Measurements from ENCODE around the gene LIMCH1. TPM values are rescaled to one million over a fixed set of nuclear protein-coding genes. Genes with fewer than 3 reads are reported as not detected.

Gene LIMCH1
- total RNA-seq, 2 experiments from 2014 or later = not detected

- ChIA-PET CTCF (no interaction called here), POLR2A (no interaction called here)
- no peak overlapping the region for H3K4me3 Mint-ChIP-seq
- TF ChIP-seq CTCF (IDR thresholded peaks at IDR 0.05) = no peak
- DNase-seq (no peak), ATAC-seq (no peak)
- no peaks in the 10 kb centered on the region for H3K4me1 Mint-ChIP-seq (ENCODE audit: low read depth)
- no peaks in the 10 kb centered on the region for H3K36me3 Mint-ChIP-seq (ENCODE audit: low read depth)
- H3K9me3 Mint-ChIP-seq = no peaks in the 10 kb centered on the region
- H3K27ac Mint-ChIP-seq = no peak overlapping the region
- intact Hi-C loops (cut with micrococcal nuclease) = no loop called here
- peaks cover 2% of the 10 kb centered on the region for H3K27me3 Mint-ChIP-seq
Measured at GRCh38 chr4:41548305-41548880, 10.4 kb downstream of the LIMCH1 start.

- Mint-ChIP-seq H3K27ac (no peak overlapping the region), H3K4me1 (ENCODE audit: low read depth) (no peaks in the 10 kb centered on the region), H3K27me3 (peaks cover 2% of the 10 kb centered on the region), H3K36me3 (ENCODE audit: low read depth) (no peaks in the 10 kb centered on the region), H3K4me3 (no peak overlapping the region), H3K9me3 (no peaks in the 10 kb centered on the region)
- ChIA-PET CTCF (no interaction called here), POLR2A (no interaction called here)
- no peak for DNase-seq
- intact Hi-C loops (cut with micrococcal nuclease) = no loop called here
- no peak for ATAC-seq
- no peak for TF ChIP-seq CTCF (IDR thresholded peaks at IDR 0.05)
Measured at GRCh38 chr4:41549478-41549877, 11.5 kb downstream of the LIMCH1 start.

- peaks cover 2% of the 10 kb centered on the region for H3K27me3 Mint-ChIP-seq
- DNase-seq (no peak), ATAC-seq (no peak)
- no peaks in the 10 kb centered on the region for H3K9me3 Mint-ChIP-seq
- no peaks in the 10 kb centered on the region for H3K36me3 Mint-ChIP-seq (ENCODE audit: low read depth)
- intact Hi-C loops (cut with micrococcal nuclease) = no loop called here
- CTCF ChIA-PET = no interaction called here
- no peak overlapping the region for H3K4me3 Mint-ChIP-seq
- TF ChIP-seq CTCF (IDR thresholded peaks at IDR 0.05) = no peak
- H3K4me1 Mint-ChIP-seq (ENCODE audit: low read depth) = no peaks in the 10 kb centered on the region
- H3K27ac Mint-ChIP-seq = no peak overlapping the region
- POLR2A ChIA-PET = no interaction called here
Measured at GRCh38 chr4:41550308-41550707, 12.4 kb downstream of the LIMCH1 start.

- DNase-seq (no peak), ATAC-seq (no peak)
- Mint-ChIP-seq H3K4me3 (no peak overlapping the region), H3K27me3 (peaks cover 2% of the 10 kb centered on the region), H3K27ac (no peak overlapping the region), H3K4me1 (ENCODE audit: low read depth) (no peaks in the 10 kb centered on the region), H3K36me3 (ENCODE audit: low read depth) (no peaks in the 10 kb centered on the region), H3K9me3 (no peaks in the 10 kb centered on the region)
- CTCF ChIA-PET = no interaction called here
- intact Hi-C loops (cut with micrococcal nuclease) = no loop called here
- POLR2A ChIA-PET = no interaction called here
- no peak for TF ChIP-seq CTCF (IDR thresholded peaks at IDR 0.05)
Measured at GRCh38 chr4:41551536-41551935, 13.6 kb downstream of the LIMCH1 start.

- Mint-ChIP-seq H3K4me1 (ENCODE audit: low read depth) (no peaks in the 10 kb centered on the region), H3K9me3 (no peaks in the 10 kb centered on the region), H3K4me3 (no peak overlapping the region), H3K36me3 (ENCODE audit: low read depth) (no peaks in the 10 kb centered on the region), H3K27ac (no peak overlapping the region), H3K27me3 (peaks cover 5% of the 10 kb centered on the region)
- TF ChIP-seq CTCF (IDR thresholded peaks at IDR 0.05) = no peak
- DNase-seq (no peak), ATAC-seq (no peak)
- ChIA-PET CTCF (no interaction called here), POLR2A (no interaction called here)
- intact Hi-C loops (cut with micrococcal nuclease) = no loop called here
Measured at GRCh38 chr4:41554905-41555304, 16.9 kb downstream of the LIMCH1 start.
